A549 (cell line): ENCODE data around the gene ACER3. TPM values are rescaled to one million over a fixed set of nuclear protein-coding genes. Genes with fewer than 3 reads are reported as not detected.
A peak's percentile ranks its signal among the peaks of the same experiment; 100 is the strongest.

Source experiments
- ATAC-seq, 2 experiments: fragments of 200-7000 bp in 1 of 2; fragments of >200 bp in 1 of 2; cut with Nextera tagmentation in 1 of 2; cut with Tn5 transposase in 1 of 2; 3 replicates each; pipeline versions ENCODE4 v1.8.0 to v1.9.1; 2018 to 2020; ENCODE audit warnings: mild to moderate bottlenecking in 1 of 2, moderate library complexity in 1 of 2
- CTCF ChIA-PET: fragments of 300-600 bp; sonication (Branson Sonifier 250); formaldehyde crosslinking; extraction: SDS; loops from one replicate; lab custom pipeline; 2021; ENCODE audit warnings: antibody characterized with exemption, inconsistent platforms; lab: Yijun Ruan, JAX
- POLR2A ChIA-PET: fragments of 350-600 bp; formaldehyde crosslinking; extraction: SDS; loops from one replicate; lab custom pipeline; 2021; ENCODE audit warnings: antibody characterized with exemption, inconsistent platforms; lab: Yijun Ruan, JAX
- DNase-seq, 2 experiments: peaks; one replicate each; pipeline versions ENCODE4 v3.0.0 to v3.0.0-alpha.2; 2011 to 2016; ENCODE audit warnings: low read depth in 1 of 2, low spot score in 1 of 2
- FAIRE-seq: peaks from 2 replicates; lab custom pipeline; 2011; peaks lifted over from hg19 to GRCh38; lab: Jason Lieb, UNC
- H3K27ac ChIP-seq, 2 experiments: fragments of >200 bp; sonication (Bioruptor Twin); formaldehyde crosslinking; 3 replicates each; pipeline ENCODE4 v1.5.1; 2016 to 2017
- H3K4me1 ChIP-seq: fragments of >200 bp; sonication (Bioruptor Twin); formaldehyde crosslinking; 3 replicates; pipeline ENCODE4 v1.6.1; 2016
- H3K4me2 ChIP-seq: fragments of >200 bp; sonication (Bioruptor Twin); formaldehyde crosslinking; 3 replicates; pipeline ENCODE4 v1.6.1; 2016
- H3K4me3 ChIP-seq: fragments of >200 bp; sonication (Bioruptor Twin); formaldehyde crosslinking; 3 replicates; pipeline ENCODE4 v1.5.1; 2016
- H3K9me3 ChIP-seq: fragments of >200 bp; sonication (Bioruptor Twin); formaldehyde crosslinking; 3 replicates; pipeline ENCODE4 v1.6.1; 2016
- BCL3 ChIP-seq: fragments of >200 bp; sonication (Bioruptor Twin); formaldehyde crosslinking; IDR thresholded peaks from 3 replicates; pipeline ENCODE4 v1.6.1; 2016
- CEBPB ChIP-seq, 2 experiments: fragments of >200 bp in 1 of 2; sonication (Bioruptor Twin) in 1 of 2; formaldehyde crosslinking in 1 of 2; IDR thresholded peaks; 2 replicates each; pipeline ENCODE4 v1.6.1; 2012 to 2016
- CHD2 ChIP-seq: fragments of 150-350 bp; IDR thresholded peaks from 2 replicates; pipeline ENCODE4 v1.6.1; 2014; ENCODE audit warnings: low read length; ENCODE audit not compliant: partially characterized antibody
- EP300 ChIP-seq, 2 experiments: fragments of >200 bp; sonication (Bioruptor Twin); formaldehyde crosslinking; IDR thresholded peaks; 2 replicates in 1 of 2; 3 replicates in 1 of 2; pipeline ENCODE4 v1.6.1; 2016 to 2017
- FOXS1 ChIP-seq: fragments of 250-450 bp; sonication (Bioruptor Pico); IDR thresholded peaks from 2 replicates; pipeline ENCODE4 v1.5.0; 2020; ENCODE audit warnings: mild to moderate bottlenecking, moderate library complexity
- GATA3 ChIP-seq: IDR thresholded peaks from 2 replicates; pipeline ENCODE4 v1.6.1; 2012; ENCODE audit warnings: borderline replicate concordance
- HDAC2 ChIP-seq: fragments of 200-600 bp; sonication (generic); IDR thresholded peaks from 2 replicates; pipeline ENCODE4 v1.6.1; 2016
- KDM1A ChIP-seq: fragments of 200-600 bp; sonication (generic); IDR thresholded peaks from 2 replicates; pipeline ENCODE4 v1.6.1; 2016; ENCODE audit warnings: low read depth, mild to moderate bottlenecking
- RCOR1 ChIP-seq: fragments of 150-350 bp; IDR thresholded peaks from 2 replicates; pipeline ENCODE4 v1.6.1; 2014; ENCODE audit warnings: antibody characterized with exemption, low read length, low read depth
- REST ChIP-seq: fragments of 200-600 bp; sonication (generic); IDR thresholded peaks from 2 replicates; pipeline ENCODE4 v1.6.1; 2016; ENCODE audit warnings: antibody characterized with exemption, mild to moderate bottlenecking, moderate library complexity
- RFX5 ChIP-seq: fragments of 450-650 bp; IDR thresholded peaks from 2 replicates; pipeline ENCODE4 v1.7.1; 2014; ENCODE audit warnings: antibody characterized with exemption, mild to moderate bottlenecking, moderate library complexity
- TFCP2L1 ChIP-seq: fragments of 250-450 bp; sonication (Bioruptor Pico); IDR thresholded peaks from 2 replicates; pipeline ENCODE4 v1.5.0; 2021; ENCODE audit warnings: mild to moderate bottlenecking
- ZNF302 ChIP-seq: fragments of 250-450 bp; sonication (Bioruptor Pico); IDR thresholded peaks from 2 replicates; pipeline ENCODE4 v1.9.0; 2021; ENCODE audit warnings: inconsistent platforms, mild to moderate bottlenecking, moderate library complexity
- WGBS: methylation state at CpG from one replicate; pipeline ENCODE4 v1.1.6; 2017; ENCODE audit errors: missing lambda C conversion rate; 5-methylcytosine and 5-hydroxymethylcytosine counted together
- polyA plus RNA-seq, 4 experiments: library from polyadenylated mRNA; depleted of rRNA in 3 of 4; stranded (reverse); fragments of >200 nt; fragmentation: RNase III in 1 of 4; extraction: RNeasy Plus Mini Kit Qiagen cat#74134 plus additional on column Dnase treatment in 1 of 4; gene quantifications; 2 replicates in 3 of 4; 3 replicates in 1 of 4; pipeline ENCODE4 v1.2.3, GENCODE V29; 2011 to 2017
- TF ChIP-seq, protein P1 (sequence below): fragments of >200 bp; sonication (Bioruptor Twin); formaldehyde crosslinking; IDR thresholded peaks from 2 replicates; pipeline ENCODE4 v1.6.1; 2016
- TF ChIP-seq, protein P2 (sequence below): fragments of 250-450 bp; sonication (Bioruptor Pico); IDR thresholded peaks from 2 replicates; pipeline ENCODE4 v1.5.0; 2021; ENCODE audit warnings: mild to moderate bottlenecking, moderate library complexity, borderline replicate concordance

The ACER3 gene
- polyA plus RNA-seq, 2 of the 4 experiments (the other 2 are of a cell fraction): 16.0 to 46.6 TPM

DNA sequence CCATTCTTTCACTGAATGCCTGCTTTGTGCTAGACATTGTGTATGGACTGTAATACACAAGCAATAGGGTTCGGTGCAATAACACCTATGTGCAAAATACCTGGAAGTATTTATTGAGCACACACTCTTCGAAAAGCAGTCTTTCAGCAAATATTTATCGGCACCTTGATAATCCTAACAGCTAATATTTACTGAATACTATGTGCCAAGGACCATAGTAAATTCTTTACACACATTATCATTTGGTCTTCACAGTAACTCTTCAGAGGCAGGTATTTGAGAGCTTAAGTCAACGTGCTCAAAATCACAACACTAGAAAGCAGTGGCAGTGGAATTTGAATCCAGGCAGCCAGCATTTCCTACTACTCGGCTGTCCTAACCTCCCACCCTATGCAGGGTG is 175.7 kb downstream of the ACER3 start (continued):
- TF ChIP-seq REST: no peak
- no peak for TF ChIP-seq FOXS1 (CRISPR knock-in tag)
- no peak for TF ChIP-seq TFCP2L1 (CRISPR knock-in tag)
- no peak for TF ChIP-seq EP300 (IDR thresholded peaks at IDR 0.05)
- TF ChIP-seq, protein P1, sequence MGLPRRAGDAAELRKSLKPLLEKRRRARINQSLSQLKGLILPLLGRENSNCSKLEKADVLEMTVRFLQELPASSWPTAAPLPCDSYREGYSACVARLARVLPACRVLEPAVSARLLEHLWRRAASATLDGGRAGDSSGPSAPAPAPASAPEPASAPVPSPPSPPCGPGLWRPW: no peak
- TF ChIP-seq, protein P2, sequence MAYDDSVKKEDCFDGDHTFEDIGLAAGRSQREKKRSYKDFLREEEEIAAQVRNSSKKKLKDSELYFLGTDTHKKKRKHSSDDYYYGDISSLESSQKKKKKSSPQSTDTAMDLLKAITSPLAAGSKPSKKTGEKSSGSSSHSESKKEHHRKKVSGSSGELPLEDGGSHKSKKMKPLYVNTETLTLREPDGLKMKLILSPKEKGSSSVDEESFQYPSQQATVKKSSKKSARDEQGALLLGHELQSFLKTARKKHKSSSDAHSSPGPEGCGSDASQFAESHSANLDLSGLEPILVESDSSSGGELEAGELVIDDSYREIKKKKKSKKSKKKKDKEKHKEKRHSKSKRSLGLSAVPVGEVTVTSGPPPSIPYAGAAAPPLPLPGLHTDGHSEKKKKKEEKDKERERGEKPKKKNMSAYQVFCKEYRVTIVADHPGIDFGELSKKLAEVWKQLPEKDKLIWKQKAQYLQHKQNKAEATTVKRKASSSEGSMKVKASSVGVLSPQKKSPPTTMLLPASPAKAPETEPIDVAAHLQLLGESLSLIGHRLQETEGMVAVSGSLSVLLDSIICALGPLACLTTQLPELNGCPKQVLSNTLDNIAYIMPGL (CRISPR knock-in tag): no peak
- no peak for TF ChIP-seq BCL3
- no peak for TF ChIP-seq CHD2
- TF ChIP-seq KDM1A: no peak
- no peak for TF ChIP-seq GATA3
- no peak for TF ChIP-seq RFX5

DNA sequence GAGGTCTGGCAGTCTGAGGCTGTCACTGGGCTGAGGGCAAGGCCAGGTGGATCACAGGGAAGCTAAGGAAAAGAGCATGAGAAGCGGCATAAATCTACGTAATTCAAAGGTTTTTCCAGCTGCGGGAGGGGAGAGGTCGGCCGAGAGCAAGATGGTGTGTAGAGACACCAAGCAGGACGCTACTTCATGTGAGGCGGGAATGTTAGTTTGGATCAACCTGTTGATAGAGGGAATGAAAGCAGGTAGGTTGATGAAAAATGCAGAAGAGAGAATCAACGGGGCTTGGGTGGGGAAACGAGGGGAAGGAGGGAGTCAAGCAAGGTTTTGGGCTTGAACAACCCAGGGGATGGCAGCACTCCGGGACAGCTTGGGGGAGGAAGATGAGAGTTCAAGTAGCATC is 176.3 kb downstream of the ACER3 start:
- CTCF ChIA-PET: interaction anchor here (1.1 to 7.9 kb wide), 5 partner anchors 9 to 117 kb away, joined by 3 to 72 read pairs (median 16); no protein-coding TSS in a partner anchor
- no peak overlapping the region for H3K4me2 ChIP-seq
- H3K9me3 ChIP-seq: no peaks in the 10 kb centered on the region
- FAIRE-seq (no peak), ATAC-seq (no peak), DNase-seq (no peak)
- peaks cover 28% of the 10 kb centered on the region for H3K4me1 ChIP-seq
- 90% methylated on average over 10 of the region's 10 CpGs for WGBS
- no peak for TF ChIP-seq CEBPB (IDR thresholded peaks at IDR 0.05)
- TF ChIP-seq GATA3: no peak
- H3K27ac ChIP-seq: peak overlapping the region; percentile 12 to 20; a peak in 1 of 6 replicates
- POLR2A ChIA-PET: no interaction called here
- no peak overlapping the region for H3K4me3 ChIP-seq

- peak overlapping the region; percentile 24 to 30; a peak in 2 of 6 replicates for H3K27ac ChIP-seq
- FAIRE-seq (no peak), DNase-seq (no peak), ATAC-seq (no peak; a peak in 1 of 6 replicates)
- WGBS: 60% methylated on average over 10 of the region's 10 CpGs
- ChIA-PET CTCF (interaction anchor here (0.6 to 7.9 kb wide), 11 partner anchors 8 to 526 kb away, joined by 3 to 72 read pairs (median 3); no protein-coding TSS in a partner anchor), POLR2A (no interaction called here)
- H3K4me1 ChIP-seq: peaks cover 28% of the 10 kb centered on the region
- peak overlapping the region; percentile 43 for H3K4me2 ChIP-seq
- TF ChIP-seq TFCP2L1 (CRISPR knock-in tag) (no peak), RCOR1 (no peak), ZNF302 (CRISPR knock-in tag) (no peak), HDAC2 (no peak)
- H3K4me3 ChIP-seq: no peak overlapping the region
- H3K9me3 ChIP-seq: no peaks in the 10 kb centered on the region
Measured at GRCh38 chr11:77038029-77038824, 177.5 kb downstream of the ACER3 start.
